ENCODE results near the gene SERPINA3. TPM values are rescaled to one million over a fixed set of nuclear protein-coding genes. Genes with fewer than 3 reads are reported as not detected.

The SERPINA3 gene
- total and polyA plus RNA-seq, 10 of the 15 experiments (the other 5 are each of a cell fraction or from before 2014, with no cell fraction given): 2.2 TPM; not detected in 9

- TF ChIP-seq JUND (IDR thresholded peaks at IDR 0.05; ENCODE audit: low read depth, low read length) (no peak), MEF2B (IDR thresholded peaks at IDR 0.05; ENCODE audit: partially characterized antibody, poor library complexity, severe bottlenecking) (no peak)
Measured at GRCh38 chr14:94665121-94665520, 52.9 kb downstream of the SERPINA3 start (continued).

- in situ Hi-C loops (cut with MboI): no loop called here
- WGBS (ENCODE audit: insufficient coverage, insufficient replicate concordance, low lambda C conversion rate, missing lambda C conversion rate): 0% methylated on average over 2 of the region's 2 CpGs
- no peak overlapping the region for H2AFZ ChIP-seq (ENCODE audit: control insufficient read depth, low read depth, low read length)
- H3K9ac ChIP-seq (ENCODE audit: control insufficient read depth, insufficient read depth, low read length): no peak overlapping the region
- intact Hi-C loops (cut with micrococcal nuclease; ENCODE audit: unreplicated experiment): no loop called here
- POLR2A ChIA-PET: no interaction called here
- CTCF ChIA-PET: interaction anchor here (1.3 kb wide), 1 partner anchor 23 kb away, joined by 4 read pairs; no protein-coding TSS in a partner anchor
- BruUV-seq (replicated peaks): no TSS peak
- SMC1A ChIA-PET (ENCODE audit: uncharacterized antibody, unreplicated experiment): interaction anchor here (0.5 kb wide), 1 partner anchor 11 kb away, joined by 3 read pairs; no protein-coding TSS in a partner anchor
- DNase-seq (ENCODE audit: low read depth, low spot score) (no peak), ATAC-seq (no peak), FAIRE-seq (no peak)
- H4K20me1 ChIP-seq (ENCODE audit: control insufficient read depth, insufficient read depth): no peaks in the 10 kb centered on the region
- H3K79me2 ChIP-seq (ENCODE audit: control insufficient read depth, insufficient read depth, low read length): no peaks in the 10 kb centered on the region
- H3K9me3 ChIP-seq (replicated peaks; ENCODE audit: control insufficient read depth, insufficient read depth, low read length): no peaks in the 10 kb centered on the region
- no peaks in the 10 kb centered on the region for H3K4me1 ChIP-seq (ENCODE audit: control insufficient read depth, insufficient read depth, low read length)
- RAD21 ChIA-PET (ENCODE audit: unreplicated experiment): no interaction called here
- H3K36me3 ChIP-seq (ENCODE audit: control insufficient read depth in 2 of 2, insufficient read depth in 2 of 2, low read length in 1 of 2): no peaks in the 10 kb centered on the region
- no peaks in the 10 kb centered on the region; a peak in 1 of 4 replicates for H3K27me3 ChIP-seq (replicated peaks in 1 of 2; ENCODE audit: control insufficient read depth in 2 of 2, insufficient read depth in 2 of 2, low read length in 1 of 2)
- H3K4me3 ChIP-seq: no peak overlapping the region
- H3K4me2 ChIP-seq (ENCODE audit: control insufficient read depth, insufficient read depth): no peak overlapping the region
- H3K27ac ChIP-seq (ENCODE audit: control insufficient read depth, insufficient read depth): no peak overlapping the region
- TF ChIP-seq PML (IDR thresholded peaks at IDR 0.05; ENCODE audit: low read length) (no peak), JUND (IDR thresholded peaks at IDR 0.05; ENCODE audit: low read depth, low read length) (no peak), USF1 (IDR thresholded peaks at IDR 0.05; ENCODE audit: borderline replicate concordance, extremely low read length, insufficient read depth, low read depth, low read length) (no peak), RAD21 (IDR thresholded peaks at IDR 0.05; ENCODE audit: insufficient read depth, low read depth, low read length) (no peak), SRF (IDR thresholded peaks at IDR 0.05; ENCODE audit: low read depth in 2 of 2, low read length in 2 of 2) (no peak), KDM1A (IDR thresholded peaks at IDR 0.05; ENCODE audit: borderline replicate concordance) (no peak), SREBF2 (IDR thresholded peaks at IDR 0.05; ENCODE audit: low read length) (no peak), ATF7 (IDR thresholded peaks at IDR 0.05; ENCODE audit: low read depth) (no peak), ZBTB4 (CRISPR knock-in tag; IDR thresholded peaks at IDR 0.05) (no peak), KLF5 (IDR thresholded peaks at IDR 0.05; ENCODE audit: partially characterized antibody) (no peak), FOS (IDR thresholded peaks at IDR 0.05; ENCODE audit: borderline replicate concordance, extremely low read depth, insufficient read length) (no peak)
- TF ChIP-seq, protein P1, sequence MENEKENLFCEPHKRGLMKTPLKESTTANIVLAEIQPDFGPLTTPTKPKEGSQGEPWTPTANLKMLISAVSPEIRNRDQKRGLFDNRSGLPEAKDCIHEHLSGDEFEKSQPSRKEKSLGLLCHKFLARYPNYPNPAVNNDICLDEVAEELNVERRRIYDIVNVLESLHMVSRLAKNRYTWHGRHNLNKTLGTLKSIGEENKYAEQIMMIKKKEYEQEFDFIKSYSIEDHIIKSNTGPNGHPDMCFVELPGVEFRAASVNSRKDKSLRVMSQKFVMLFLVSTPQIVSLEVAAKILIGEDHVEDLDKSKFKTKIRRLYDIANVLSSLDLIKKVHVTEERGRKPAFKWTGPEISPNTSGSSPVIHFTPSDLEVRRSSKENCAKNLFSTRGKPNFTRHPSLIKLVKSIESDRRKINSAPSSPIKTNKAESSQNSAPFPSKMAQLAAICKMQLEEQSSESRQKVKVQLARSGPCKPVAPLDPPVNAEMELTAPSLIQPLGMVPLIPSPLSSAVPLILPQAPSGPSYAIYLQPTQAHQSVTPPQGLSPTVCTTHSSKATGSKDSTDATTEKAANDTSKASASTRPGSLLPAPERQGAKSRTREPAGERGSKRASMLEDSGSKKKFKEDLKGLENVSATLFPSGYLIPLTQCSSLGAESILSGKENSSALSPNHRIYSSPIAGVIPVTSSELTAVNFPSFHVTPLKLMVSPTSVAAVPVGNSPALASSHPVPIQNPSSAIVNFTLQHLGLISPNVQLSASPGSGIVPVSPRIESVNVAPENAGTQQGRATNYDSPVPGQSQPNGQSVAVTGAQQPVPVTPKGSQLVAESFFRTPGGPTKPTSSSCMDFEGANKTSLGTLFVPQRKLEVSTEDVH (IDR thresholded peaks at IDR 0.05; ENCODE audit: low read depth, partially characterized antibody): no peak
Measured at GRCh38 chr14:94665544-94665943, 53.4 kb downstream of the SERPINA3 start.

Measured in GM12878 (cell line).